Measurements from ENCODE around the gene SLC17A7. TPM values are rescaled to one million over a fixed set of nuclear protein-coding genes. Genes with fewer than 3 reads are reported as not detected.
"Not testable (repeated sequence)": the region's sequence is repeated elsewhere in the genome, so short reads cannot be mapped to it uniquely, and the experiment has no call there.

Gene SLC17A7
- 0.59 TPM for total RNA-seq

DNA sequence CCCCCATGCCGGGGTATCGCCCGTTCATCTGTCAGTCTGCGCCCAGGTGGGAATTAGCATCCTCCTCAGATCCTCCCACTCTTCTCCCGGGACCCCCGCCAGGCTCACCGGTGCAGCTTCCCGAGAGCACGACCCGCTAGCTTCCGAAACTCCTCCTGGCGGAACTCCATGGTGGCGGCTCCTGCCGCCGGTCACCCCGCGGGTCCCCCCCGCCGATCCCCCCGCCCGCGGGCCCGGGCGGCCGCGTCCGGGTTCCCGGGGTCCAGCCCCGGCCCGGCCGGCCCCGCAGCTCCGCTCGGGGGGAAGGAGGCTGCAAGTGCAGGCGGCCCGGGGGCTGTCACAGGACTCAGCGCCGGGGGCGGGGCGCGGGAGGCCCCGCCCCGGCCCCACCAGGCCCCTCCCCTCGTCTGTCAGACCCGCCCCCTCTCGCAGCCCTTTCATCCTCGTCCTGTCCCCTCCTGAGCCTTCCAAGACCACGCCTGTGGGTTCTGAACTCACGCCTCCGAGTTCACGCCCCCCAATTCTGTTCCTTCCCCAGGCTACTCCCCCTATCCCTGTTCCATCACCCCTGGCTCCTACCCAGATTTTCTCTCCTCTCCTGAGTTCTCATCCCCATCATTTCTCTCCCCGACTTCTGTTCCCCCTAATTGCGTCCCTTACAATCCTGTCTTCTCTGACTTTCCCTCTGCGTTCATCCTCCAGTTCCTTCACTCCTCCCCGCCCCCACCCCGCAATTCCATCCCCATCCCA lies at the start of gene SLC17A7:
Gene SLC17A7 (minus strand): TSS at position 318 of the 750 bp plus-strand sequence. CDS start 148 bp downstream, at position 170.
- DNase-seq = no peak

DNA sequence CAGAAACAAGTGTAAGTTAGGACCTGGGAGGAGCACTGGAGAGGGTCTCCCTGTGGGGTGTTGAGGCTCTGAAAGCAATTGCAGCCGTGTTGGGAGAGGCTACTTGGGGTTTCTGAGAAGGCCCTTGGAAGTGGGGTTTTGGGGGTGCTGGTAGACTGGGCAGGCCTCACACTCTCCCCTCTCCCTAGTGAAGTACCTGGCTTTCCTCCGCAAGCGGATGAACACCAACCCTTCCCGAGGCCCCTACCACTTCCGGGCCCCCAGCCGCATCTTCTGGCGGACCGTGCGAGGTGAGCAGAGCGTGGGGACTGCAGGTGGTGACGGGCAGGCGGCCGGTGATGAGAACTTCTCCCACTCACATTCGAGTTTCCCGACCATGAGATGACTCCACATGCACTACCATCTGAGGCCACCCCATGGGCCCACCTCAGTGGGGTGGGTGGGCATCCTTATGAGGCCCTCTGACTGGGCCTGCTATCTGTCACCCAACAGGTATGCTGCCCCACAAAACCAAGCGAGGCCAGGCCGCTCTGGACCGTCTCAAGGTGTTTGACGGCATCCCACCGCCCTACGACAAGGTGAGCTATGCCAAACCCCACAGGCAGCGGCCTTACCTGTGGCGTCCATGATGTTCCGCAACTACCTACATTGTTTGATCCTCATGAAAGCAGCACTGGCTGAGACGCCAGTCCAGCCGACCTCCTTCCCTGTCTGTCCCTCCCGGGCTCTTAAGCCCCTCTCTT lies 49.1 kb upstream of the SLC17A7 start:
- DNase-seq = no peak

DNA sequence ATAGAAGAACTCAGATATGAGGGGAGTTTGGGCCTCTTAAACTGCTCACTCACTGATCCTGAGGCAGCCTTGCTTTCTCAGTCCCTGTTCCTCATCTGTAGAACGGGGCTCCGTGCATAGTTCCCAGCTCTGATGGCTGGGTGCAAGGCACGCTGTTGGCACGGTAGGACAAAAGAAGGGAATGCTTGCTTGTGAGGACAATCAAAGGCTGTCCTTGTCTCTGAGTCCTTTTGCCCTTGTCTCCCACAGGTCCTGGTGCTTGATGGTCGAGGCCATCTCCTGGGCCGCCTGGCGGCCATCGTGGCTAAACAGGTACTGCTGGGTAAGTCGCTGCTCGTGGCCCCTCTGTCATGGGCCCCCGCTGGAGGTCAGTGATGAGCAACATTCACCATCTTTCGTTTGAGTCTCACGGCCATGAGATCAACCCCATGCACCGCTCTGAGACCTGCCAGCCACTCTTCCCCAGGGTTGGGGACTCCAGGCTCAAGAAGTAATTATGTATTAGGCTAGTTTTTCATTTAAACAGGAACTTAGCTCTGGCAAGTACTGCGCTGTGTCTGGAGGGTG lies 48.4 kb upstream of the SLC17A7 start:
- DNase-seq = no peak

DNA sequence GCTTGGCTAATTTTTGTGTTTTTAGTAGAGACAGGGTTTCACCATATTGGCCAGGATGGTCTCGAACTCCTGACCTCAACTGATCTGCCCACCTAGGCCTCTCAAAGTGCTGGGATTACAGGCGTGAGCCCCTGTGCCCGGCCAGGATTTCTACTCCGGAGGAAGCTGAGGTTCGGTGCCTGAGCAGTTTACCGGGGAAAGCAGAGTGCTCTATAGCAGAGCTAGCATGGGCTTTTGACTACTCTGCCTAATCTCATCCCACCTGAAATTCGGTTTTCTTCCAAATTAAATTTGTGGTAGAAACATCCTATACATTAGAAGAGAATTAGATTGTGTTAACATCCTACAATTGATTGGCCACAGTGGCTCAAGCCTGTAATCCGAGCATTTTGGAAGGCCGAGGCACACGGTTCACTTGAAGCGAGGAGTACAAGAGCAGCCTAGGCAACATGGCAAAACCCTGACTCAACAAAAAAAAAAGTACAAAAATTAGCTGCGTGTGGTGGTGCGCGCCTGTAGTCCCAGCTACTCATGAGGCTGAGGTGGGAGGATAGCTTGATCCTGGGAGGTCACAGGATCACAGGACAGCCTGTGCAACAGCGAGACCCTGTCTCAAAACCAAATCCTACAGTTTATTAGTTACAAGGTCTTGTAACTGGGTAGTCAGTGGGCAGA lies 47.7 kb upstream of the SLC17A7 start:
- DNase-seq = no peak

DNA sequence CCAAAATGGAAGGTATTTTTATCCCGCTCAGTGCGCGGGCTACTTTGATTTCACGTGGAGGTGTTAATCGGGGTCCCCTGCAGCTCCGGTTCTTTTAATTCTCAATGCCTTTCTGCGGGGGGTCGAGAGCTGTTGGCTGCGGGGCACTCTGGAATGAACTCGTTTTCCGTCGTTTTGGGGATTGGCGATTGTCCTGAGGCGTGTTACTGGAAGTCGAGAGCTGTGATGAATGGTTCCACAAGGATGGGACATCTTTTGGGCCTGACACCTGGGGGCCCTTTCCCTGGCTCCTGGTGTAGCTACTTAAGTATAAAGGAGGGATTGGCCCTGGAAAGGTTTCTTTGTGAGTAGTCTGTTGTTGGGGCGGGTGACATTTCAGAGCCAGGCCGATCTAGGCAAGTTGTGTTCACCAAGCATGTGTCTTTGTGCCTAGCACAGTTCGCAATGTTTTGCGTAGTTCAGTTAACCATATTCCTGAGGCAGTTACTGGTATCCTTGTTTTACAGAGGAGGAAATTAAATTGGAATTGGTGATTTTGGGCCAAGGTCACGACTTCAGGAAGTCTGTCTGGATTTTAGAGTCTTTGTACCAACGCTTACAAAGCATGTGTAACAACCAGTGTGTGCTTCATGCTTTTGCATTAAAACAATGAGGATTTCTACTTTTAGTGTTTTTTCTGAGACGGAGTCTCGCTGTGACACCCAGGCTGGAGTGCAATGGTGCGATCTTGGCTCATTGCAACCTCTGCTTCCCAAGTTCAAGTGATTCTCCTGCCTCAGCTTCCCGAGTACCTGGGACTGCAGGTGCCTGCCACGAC lies 46.9 kb upstream of the SLC17A7 start:
- no peak for DNase-seq

DNA sequence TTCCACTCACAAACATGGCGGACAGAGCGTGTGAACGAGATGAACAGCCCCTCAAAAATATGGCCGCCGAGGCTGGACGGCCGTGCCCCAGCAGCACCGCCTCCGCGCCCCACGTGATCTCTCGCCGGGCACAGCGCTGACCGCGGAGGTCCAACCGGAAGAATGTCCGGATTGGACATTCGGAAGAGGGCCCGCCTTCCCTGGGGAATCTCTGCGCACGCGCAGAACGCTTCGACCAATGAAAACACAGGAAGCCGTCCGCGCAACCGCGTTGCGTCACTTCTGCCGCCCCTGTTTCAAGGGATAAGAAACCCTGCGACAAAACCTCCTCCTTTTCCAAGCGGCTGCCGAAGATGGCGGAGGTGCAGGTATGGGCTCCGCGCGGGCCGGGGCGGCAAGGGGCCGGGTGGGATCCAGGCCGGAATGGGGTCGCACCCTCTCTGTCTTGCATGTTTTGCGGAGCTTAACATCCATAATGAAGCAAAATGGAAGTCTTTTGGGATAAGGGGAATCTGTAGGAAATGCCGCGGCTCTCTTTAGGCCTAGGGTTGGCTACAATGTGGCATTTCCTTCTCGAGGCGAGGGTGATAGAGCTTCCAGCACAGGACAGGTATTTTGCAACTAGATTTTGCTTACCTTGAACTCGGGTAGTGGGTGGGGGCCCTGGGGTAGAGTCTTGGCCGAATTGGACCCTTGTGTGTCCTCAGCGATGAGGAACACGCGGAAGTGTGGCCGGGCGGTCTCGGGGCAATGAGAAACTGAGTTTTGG lies 46.1 kb upstream of the SLC17A7 start, which contains the start of gene RPL13A:
Gene RPL13A (plus strand): TSS at position 332 of the 769 bp plus-strand sequence. CDS start 22 bp downstream, at position 354.
- DNase-seq = peak; percentile 99

DNA sequence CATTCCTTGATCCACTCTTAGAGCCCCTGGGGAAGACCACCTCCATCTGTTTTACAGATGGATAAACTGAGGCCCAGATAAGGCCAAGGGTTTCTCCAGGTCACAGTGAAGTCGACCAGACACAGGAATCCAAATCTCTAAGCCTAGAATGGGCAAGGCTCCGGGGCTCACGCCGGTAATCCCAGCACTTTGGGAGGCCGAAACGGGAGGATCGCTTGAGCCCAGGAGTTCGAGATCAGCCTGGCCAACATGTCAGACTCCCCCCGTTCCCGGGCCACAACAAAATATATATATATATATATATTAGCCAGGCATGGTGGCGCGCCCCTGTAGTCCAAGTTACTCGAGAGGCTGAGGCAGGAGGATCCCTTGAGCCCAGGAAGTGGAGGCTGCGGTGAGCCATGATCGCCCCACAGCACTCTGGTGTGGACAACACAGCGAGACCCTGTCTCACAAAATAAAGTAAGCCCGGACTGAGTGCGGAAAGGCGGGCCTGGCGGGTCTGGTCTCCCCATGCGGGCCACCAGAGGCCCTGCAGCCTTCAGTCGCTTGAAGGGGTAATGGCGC lies 45.5 kb upstream of the SLC17A7 start:
- DNase-seq = no peak

DNA sequence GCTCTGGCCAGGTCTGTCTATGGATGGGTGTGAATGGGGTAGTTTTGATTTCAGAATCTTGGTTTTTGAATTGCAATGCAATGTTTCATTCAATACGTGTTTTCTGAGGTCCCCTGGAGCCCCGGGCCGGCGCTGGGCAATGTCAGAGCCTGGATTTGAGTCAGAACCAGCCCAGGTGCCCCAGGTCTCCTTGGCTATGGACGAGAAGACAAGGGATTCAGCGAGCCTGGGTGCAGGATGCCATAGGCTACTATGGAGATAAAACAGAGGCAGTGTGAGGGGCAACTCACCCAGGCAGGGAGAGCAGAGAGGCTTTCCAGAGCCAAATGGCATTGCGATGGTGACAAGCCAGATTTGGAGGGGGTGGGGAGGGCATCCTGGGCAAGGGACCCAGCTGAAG lies 44.9 kb upstream of the SLC17A7 start:
- DNase-seq = no peak

DNA sequence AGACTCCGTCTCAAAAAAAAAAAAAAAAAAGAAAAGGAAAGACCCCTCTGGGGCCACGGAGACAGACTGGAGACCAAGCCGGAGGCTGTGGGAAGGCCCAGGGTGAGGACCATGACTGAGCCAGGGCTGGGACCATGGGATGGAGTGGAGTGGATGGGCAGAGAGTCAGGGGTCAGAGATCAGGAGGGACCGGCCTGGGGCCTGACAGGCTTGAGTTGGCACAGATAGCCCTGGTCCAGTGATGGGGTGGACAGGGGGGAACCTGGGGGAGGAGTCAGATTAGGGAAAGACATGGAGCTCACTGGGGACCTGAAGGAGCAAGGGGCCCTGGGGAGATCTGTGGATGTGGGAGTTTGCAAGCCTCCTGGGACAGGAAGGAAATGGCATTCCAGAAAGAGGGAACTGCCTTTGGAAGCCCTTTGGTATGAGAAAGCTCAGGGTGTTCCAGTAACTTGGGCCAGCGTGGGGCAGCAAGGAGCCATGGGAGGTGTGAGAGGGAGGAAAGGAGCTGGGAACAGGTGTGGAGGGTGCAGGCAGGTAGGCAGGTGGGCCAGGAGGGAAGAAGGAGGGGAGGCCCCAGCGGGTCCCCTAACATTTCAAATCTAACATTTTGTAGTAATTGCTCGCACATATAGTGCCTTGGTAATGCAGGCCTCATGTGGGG lies 39.8 kb upstream of the SLC17A7 start:
- no peak for DNase-seq

DNA sequence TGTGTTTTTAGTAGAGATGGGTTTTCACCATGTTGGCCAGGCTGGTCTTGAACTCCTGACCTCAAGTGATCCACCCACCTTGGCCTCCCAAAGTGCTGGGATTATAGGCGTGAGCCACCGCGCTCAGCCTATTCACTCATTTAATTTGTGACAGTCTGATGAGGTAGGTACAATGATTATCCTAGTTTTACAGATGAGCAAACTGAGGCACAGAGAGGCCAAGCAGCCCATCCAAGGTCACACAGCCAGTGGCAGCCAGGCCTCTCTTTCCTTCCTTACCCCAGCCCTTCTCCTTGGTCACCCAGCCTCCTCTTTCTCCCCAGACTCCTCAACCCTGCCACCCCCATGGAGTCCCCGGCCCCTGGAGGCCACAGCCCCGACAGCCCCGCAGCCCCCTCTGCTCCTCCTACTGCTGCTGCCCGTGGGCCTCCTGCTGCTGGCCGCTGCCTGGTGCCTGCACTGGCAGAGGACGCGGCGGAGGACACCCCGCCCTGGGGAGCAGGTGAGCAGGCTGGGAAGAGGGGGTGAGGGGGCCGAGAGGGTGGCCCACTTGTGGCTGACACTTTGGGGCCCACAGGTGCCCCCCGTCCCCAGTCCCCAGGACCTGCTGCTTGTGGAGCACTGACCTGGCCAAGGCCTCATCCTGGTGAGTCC lies 38.8 kb upstream of the SLC17A7 start:
- no peak for DNase-seq

DNA sequence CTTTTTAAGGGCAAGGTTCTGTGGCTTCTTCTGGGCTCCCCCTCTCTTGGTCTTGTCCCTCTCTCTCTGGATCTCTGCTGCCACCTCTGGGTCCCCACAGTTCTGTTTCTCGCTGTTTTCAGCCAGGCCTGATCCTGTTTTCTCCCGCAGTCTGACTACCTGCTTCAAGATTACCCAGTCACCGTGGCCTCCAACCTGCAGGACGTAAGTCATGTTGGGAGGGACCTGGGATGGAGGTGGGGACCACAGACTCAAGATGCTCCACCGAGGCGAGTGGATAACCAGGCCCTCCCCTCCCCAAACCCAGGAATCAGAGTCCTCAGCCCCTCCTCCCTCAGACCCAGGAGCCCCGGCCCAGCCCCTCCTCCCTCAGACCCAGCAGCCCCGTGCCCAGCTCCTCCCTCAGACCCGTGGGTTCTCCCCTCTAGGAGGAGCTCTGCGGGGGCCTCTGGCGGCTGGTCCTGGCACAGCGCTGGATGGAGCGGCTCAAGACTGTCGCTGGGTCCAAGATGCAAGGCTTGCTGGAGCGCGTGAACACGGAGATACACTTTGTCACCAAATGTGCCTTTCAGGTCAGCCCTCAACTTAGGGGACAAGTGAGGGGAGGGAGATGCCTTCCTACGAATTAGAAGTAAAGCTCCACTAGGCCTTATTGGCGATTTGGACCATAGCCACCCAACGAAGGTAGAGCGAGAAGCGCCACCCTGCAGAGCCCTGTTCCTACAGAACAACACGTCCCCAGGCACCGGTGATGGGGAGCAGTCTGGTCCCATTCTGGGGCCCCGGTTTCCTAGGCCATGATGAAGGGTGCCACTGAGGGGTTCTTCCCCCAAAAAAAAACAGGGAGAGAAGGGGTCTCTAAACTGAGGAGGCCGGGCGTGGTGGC lies 34.9 kb upstream of the SLC17A7 start:
- no peak for DNase-seq

DNA sequence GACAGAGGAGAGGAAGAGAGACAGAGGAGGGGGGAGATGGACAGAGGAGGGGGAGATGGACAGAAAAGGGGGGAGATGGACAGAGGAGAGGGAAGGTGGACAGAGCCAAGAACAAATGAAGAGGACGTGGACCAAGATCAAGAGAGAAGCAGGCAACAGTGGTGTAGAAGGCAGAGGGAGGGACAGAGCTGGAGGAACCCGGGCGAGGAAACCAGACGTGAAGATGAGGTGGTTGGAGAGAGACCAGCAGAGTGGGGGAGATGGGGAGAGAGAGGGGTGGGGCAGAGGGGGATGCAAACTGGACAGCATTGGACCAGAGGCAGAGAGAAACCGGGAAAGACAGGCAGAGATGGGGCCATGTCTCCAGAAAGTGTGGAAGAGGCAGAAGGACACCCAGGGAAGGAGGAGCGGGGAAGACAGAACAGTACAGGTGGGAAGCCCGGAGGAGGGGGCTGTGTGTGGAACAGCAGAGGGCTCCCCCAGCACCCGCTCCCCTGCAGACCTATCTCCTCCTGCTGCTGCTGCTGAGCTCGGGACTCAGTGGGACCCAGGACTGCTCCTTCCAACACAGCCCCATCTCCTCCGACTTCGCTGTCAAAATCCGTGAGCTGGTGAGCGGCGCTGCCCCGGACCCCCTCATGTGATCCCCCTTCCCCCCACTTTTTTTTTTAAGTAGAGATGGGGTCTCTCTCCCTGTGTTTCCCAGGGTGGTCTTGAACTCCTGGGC lies 34.0 kb upstream of the SLC17A7 start:
- DNase-seq = no peak

DNA sequence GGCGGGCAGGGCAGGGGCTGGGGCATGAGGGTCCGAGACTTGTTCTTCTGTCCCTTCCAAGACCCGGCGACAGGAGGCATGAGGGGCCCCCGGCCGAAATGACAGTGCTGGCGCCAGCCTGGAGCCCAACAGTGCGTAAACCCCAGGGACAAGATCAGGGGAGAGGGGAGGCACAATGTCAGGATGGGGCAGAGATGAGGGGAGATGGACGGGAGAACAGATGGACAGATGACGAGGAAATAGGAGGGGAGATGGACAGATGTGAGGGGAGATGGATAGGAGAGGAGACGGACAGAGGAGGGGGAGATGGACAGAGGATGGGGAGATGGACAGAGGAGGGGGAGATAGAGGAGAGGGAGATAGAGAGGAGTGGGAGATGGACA lies 33.2 kb upstream of the SLC17A7 start:
- DNase-seq = peak; percentile 30

DNA sequence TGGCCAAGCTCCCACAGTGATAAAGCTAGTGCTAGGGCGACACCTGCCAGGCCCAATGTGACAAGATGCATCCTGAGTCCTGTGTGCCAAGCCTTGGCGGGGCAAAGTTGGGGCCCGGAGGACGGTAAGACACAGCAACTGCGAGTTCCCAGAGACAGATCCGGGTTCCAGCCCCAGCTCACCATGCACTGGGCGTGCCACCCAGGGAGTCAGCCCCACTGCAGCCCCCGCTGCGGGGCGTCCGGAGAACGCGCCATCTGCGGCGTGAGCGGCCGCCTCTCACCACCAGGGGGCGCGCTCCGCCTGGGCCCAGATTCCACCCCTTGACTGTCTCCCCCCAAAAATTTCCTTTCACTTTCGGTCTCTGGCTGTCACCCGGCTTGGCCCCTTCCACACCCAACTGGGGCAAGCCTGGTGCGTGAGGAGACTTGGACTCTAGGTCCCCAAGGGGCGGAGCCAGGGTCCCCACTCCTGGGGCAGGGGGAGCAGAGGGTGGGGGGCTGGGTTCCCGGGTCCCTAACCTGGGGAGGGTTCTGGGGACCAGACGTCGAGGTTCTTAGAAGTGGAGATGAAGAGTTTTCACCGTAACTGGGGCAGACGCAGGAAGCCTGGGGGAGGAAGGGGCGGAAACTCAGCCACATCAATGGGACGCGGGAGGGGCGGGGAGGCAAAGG lies 32.7 kb upstream of the SLC17A7 start, which contains the start of gene FLT3LG:
Gene FLT3LG (plus strand): TSS at position 348 of the 674 bp plus-strand sequence. CDS start 425 bp downstream, outside the sequence.
- DNase-seq = peak; percentile 66

DNA sequence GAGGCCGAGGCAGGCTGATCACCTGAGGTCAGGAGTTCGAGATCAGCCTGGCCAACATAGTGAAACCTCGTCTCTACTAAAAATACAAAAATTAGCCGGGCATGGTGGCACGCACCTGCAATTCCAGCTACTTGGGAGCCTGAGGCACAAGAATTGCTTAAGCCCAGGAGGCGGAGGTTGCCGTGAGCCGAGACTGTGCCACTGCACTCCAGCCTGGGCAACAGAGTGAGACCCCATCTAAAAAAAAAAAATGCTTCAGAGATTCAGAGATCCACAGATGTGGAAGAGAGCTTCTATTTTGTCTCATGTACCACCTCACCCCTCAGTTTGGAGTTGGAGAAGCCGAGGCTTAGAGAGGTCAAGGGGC lies 32.2 kb upstream of the SLC17A7 start:
- not testable (repeated sequence) for DNase-seq

DNA sequence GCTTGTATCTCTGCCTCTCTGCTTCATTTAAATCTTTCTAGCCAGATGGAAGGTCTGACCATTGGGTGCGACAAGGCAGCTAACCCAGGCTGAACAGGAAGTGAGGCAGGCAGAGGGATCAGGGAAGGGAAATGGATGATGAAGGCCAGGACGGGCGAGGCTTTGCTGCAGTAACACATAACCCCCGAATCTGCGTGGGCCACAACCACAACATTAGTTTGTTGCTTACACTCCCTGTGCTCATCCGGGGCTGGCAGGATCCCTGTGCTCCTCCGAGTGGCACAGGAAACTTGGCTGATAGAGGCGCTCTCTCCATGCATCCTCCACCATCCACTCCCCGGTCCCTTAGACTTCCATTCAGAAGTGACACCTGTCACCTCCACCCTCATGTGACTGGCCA lies 31.6 kb upstream of the SLC17A7 start:
- DNase-seq = no peak

DNA sequence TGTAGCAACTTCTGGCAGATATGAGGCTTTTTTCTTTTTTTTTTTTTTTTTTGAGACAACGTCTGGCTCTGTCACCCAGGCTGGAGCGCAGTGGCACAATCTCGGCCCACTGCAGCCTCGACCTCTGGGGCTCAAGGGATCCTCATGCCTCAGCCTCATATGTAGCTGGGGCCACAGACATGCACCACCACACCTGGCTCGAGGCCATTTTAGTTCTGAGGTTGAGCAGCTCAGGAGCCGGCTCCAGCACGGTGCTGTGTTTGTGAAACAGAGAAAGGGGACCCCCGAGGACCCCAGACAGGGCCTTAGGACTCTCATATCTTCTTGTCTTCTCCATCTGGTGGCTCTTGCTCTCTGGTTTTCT lies 29.3 kb upstream of the SLC17A7 start:
- no peak for DNase-seq
